Neural progenitor cell (in vitro differentiated cells): ENCODE data around the gene RFPL2. TPM values are rescaled to one million over a fixed set of nuclear protein-coding genes. Genes with fewer than 3 reads are reported as not detected.
"Not testable (repeated sequence)": the region's sequence is repeated elsewhere in the genome, so short reads cannot be mapped to it uniquely, and the experiment has no call there.

ENCODE experiments used
- DNase-seq: peaks from one replicate; pipeline ENCODE4 v3.0.0-alpha.2; 2016; ENCODE audit warnings: low spot score
- H2AFZ ChIP-seq: fragments of 200-600 bp; sonication (generic); replicated peaks from 2 replicates; pipeline ENCODE4 v1.6.1; 2016; ENCODE audit warnings: antibody characterized with exemption
- H3F3A ChIP-seq: fragments of 200-600 bp; sonication (generic); 2 replicates; pipeline ENCODE4 v1.6.1; 2016; ENCODE audit warnings: antibody characterized with exemption, low read depth
- H3K27ac ChIP-seq: fragments of 200-600 bp; sonication (generic); 2 replicates; pipeline ENCODE4 v1.5.1; 2016; ENCODE audit warnings: mild to moderate bottlenecking
- H3K27me3 ChIP-seq: fragments of 200-600 bp; sonication (generic); 2 replicates; pipeline ENCODE4 v1.6.1; 2016; ENCODE audit warnings: mild to moderate bottlenecking, moderate library complexity
- H3K36me3 ChIP-seq: fragments of 200-600 bp; sonication (generic); 2 replicates; pipeline ENCODE4 v1.5.1; 2016
- H3K4me1 ChIP-seq: fragments of 200-600 bp; sonication (generic); 2 replicates; pipeline ENCODE4 v1.6.1; 2016; ENCODE audit warnings: mixed run types
- H3K4me2 ChIP-seq: fragments of 200-600 bp; sonication (generic); 2 replicates; pipeline ENCODE4 v1.6.1; 2016
- H3K4me3 ChIP-seq: fragments of 200-600 bp; sonication (generic); 2 replicates; pipeline ENCODE4 v1.5.1; 2016
- H3K79me2 ChIP-seq: fragments of 200-600 bp; sonication (generic); 2 replicates; pipeline ENCODE4 v1.6.1; 2016; ENCODE audit warnings: low read depth
- H3K9ac ChIP-seq: fragments of 200-600 bp; sonication (generic); 2 replicates; pipeline ENCODE4 v1.6.1; 2016
- H3K9me3 ChIP-seq: fragments of 200-600 bp; sonication (generic); 2 replicates; pipeline ENCODE4 v1.5.1; 2016; ENCODE audit warnings: low read depth
- H4K20me1 ChIP-seq: fragments of 200-600 bp; sonication (generic); 2 replicates; pipeline ENCODE4 v1.6.1; 2016; ENCODE audit warnings: low read depth
- H3K27ac Mint-ChIP-seq: 3 replicates; pipeline ENCODE4 v1.8.0; 2021; ENCODE audit warnings: mixed read lengths
- H3K27me3 Mint-ChIP-seq: 2 replicates; pipeline ENCODE4 v1.8.0; 2022; ENCODE audit warnings: low read depth, mild to moderate bottlenecking, inconsistent platforms, moderate library complexity, mixed read lengths; ENCODE audit not compliant: insufficient read depth
- H3K36me3 Mint-ChIP-seq: 3 replicates; pipeline ENCODE4 v1.8.0; 2021; ENCODE audit warnings: mixed read lengths
- H3K4me1 Mint-ChIP-seq: 3 replicates; pipeline ENCODE4 v1.8.0; 2021; ENCODE audit warnings: mixed read lengths
- H3K4me3 Mint-ChIP-seq: 3 replicates; pipeline ENCODE4 v1.8.0; 2021; ENCODE audit warnings: mild to moderate bottlenecking, moderate library complexity, mixed read lengths
- H3K9me3 Mint-ChIP-seq: 3 replicates; pipeline ENCODE4 v1.8.0; 2020; ENCODE audit warnings: mixed read lengths
- EZH2 ChIP-seq: fragments of 200-600 bp; sonication (generic); IDR thresholded peaks from 2 replicates; pipeline ENCODE4 v1.6.1; 2017; ENCODE audit warnings: antibody characterized with exemption, mild to moderate bottlenecking, moderate library complexity
- EZH2phosphoT487 ChIP-seq: fragments of 200-600 bp; sonication (generic); IDR thresholded peaks from 2 replicates; pipeline ENCODE4 v1.6.1; 2017; ENCODE audit warnings: antibody characterized with exemption
- total RNA-seq: library from RNA; depleted of rRNA; stranded (reverse); fragments of >200 nt; gene quantifications from 2 replicates; pipeline ENCODE4 v1.2.3, GENCODE V29; 2015; ENCODE audit warnings: low replicate concordance
- TF ChIP-seq, protein P1 (sequence below): fragments of 200-600 bp; sonication (generic); IDR thresholded peaks from 2 replicates; pipeline ENCODE4 v1.5.1; 2017; ENCODE audit warnings: antibody characterized with exemption, mild to moderate bottlenecking

The RFPL2 gene
- total RNA-seq, 1 donor from 2014 or later: 1.8 TPM

DNA sequence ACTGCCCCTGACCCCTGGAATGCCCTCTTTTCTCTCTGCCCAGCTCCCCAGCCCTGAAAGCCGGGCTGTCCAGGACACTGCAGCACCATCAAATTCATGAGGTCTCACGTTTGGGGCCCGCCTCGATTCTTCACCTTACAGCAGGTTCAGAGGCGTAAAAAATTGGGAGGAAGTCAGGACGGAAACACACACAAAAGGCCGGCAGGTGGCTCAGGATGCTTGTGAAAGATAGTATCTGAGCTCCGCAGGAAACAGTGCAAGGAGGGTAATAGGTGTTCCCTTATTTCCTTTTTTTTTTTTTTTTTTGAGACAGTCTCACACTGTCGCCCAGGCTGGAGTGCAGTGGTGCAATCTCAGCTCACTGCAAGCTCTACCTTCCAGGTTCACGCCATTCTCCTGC lies 4.1 kb downstream of the RFPL2 start:
- Histone ChIP-seq H3K4me2 (no peak overlapping the region), H3K4me1 (peaks cover 6% of the 10 kb centered on the region), H3K9ac (no peak overlapping the region), H3K9me3 (no peaks in the 10 kb centered on the region), H3K27me3 (peaks cover 68% of the 10 kb centered on the region), H3K4me3 (no peak overlapping the region), H2AFZ (no peak overlapping the region), H3F3A (peaks cover 7% of the 10 kb centered on the region), H3K79me2 (no peaks in the 10 kb centered on the region), H3K27ac (no peak overlapping the region), H3K36me3 (no peaks in the 10 kb centered on the region), H4K20me1 (no peaks in the 10 kb centered on the region)
- Mint-ChIP-seq H3K4me3 (no peak overlapping the region), H3K27ac (peak overlapping the region; percentile 94), H3K27me3 (peaks cover 19% of the 10 kb centered on the region), H3K4me1 (peaks cover 13% of the 10 kb centered on the region), H3K36me3 (no peaks in the 10 kb centered on the region), H3K9me3 (no peaks in the 10 kb centered on the region)
- no peak for DNase-seq
- TF ChIP-seq EZH2 (no peak), EZH2phosphoT487 (no peak)
- TF ChIP-seq, protein P1, sequence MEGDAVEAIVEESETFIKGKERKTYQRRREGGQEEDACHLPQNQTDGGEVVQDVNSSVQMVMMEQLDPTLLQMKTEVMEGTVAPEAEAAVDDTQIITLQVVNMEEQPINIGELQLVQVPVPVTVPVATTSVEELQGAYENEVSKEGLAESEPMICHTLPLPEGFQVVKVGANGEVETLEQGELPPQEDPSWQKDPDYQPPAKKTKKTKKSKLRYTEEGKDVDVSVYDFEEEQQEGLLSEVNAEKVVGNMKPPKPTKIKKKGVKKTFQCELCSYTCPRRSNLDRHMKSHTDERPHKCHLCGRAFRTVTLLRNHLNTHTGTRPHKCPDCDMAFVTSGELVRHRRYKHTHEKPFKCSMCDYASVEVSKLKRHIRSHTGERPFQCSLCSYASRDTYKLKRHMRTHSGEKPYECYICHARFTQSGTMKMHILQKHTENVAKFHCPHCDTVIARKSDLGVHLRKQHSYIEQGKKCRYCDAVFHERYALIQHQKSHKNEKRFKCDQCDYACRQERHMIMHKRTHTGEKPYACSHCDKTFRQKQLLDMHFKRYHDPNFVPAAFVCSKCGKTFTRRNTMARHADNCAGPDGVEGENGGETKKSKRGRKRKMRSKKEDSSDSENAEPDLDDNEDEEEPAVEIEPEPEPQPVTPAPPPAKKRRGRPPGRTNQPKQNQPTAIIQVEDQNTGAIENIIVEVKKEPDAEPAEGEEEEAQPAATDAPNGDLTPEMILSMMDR: no peak

DNA sequence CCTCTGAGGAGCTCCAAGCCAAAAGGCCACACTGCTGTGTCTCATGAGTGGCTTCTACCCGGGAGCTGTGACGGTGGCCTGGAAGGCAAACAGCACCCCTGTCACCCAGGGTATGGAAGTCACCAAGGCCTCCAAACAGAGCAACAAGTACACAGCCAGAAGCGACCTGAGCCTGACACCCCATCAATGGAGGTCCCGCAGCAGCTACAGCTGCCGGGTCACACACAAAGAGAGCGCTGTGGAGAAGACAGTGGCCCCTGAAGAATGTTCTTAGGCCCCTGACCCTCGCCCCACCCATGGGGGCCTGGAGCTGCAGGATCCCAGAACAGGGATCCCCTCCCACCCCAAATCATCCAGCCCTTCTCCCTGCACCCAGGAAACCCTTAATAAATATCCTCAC lies 4.9 kb downstream of the RFPL2 start:
- Mint-ChIP-seq H3K27ac (no peak overlapping the region), H3K4me3 (no peak overlapping the region), H3K27me3 (peaks cover 18% of the 10 kb centered on the region), H3K36me3 (no peaks in the 10 kb centered on the region), H3K4me1 (peaks cover 9% of the 10 kb centered on the region), H3K9me3 (no peaks in the 10 kb centered on the region)
- no peak overlapping the region for H3K27ac ChIP-seq
- no peak overlapping the region for H3K4me2 ChIP-seq
- no peak overlapping the region for H3K4me3 ChIP-seq
- no peak for DNase-seq
- H3K79me2 ChIP-seq: no peaks in the 10 kb centered on the region
- no peak overlapping the region for H2AFZ ChIP-seq
- H3K4me1 ChIP-seq: peaks cover 6% of the 10 kb centered on the region
- H3K27me3 ChIP-seq: peaks cover 67% of the 10 kb centered on the region
- peaks cover 7% of the 10 kb centered on the region for H3F3A ChIP-seq
- TF ChIP-seq, protein P1: no peak
- TF ChIP-seq EZH2 (no peak), EZH2phosphoT487 (no peak)
- H4K20me1 ChIP-seq: no peaks in the 10 kb centered on the region
- H3K9me3 ChIP-seq: no peaks in the 10 kb centered on the region
- H3K36me3 ChIP-seq: no peaks in the 10 kb centered on the region
- no peak overlapping the region for H3K9ac ChIP-seq

DNA sequence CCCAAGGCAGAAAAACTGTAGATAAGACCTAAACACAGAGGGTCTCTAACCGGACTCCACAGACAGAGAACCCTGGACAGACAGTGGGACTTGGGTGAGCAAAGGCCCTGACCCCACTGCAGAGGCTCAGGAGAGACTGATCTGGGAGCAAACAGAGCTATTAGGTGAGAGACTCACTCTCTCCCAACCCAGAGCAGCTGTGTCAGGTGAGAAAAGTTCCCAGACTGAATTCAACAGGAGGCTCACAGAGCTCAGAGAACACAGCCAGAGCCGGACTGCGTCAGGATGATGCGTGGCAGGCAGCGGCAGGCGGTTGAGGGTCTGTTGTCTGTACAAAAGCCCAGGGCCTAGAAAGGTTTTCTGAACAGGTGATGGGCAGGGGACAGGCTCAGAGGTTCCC lies 5.5 kb downstream of the RFPL2 start:
- Histone ChIP-seq H2AFZ (no peak overlapping the region), H3K9ac (no peak overlapping the region), H3K4me2 (no peak overlapping the region), H4K20me1 (no peaks in the 10 kb centered on the region), H3K4me1 (peaks cover 3% of the 10 kb centered on the region), H3F3A (peaks cover 2% of the 10 kb centered on the region), H3K9me3 (no peaks in the 10 kb centered on the region), H3K79me2 (no peaks in the 10 kb centered on the region), H3K4me3 (no peak overlapping the region), H3K27me3 (peaks cover 61% of the 10 kb centered on the region), H3K36me3 (no peaks in the 10 kb centered on the region), H3K27ac (no peak overlapping the region)
- Mint-ChIP-seq H3K27ac (no peak overlapping the region), H3K27me3 (peaks cover 12% of the 10 kb centered on the region), H3K4me1 (peaks cover 2% of the 10 kb centered on the region), H3K36me3 (no peaks in the 10 kb centered on the region), H3K4me3 (no peak overlapping the region), H3K9me3 (no peaks in the 10 kb centered on the region)
- TF ChIP-seq, protein P1: no peak
- TF ChIP-seq EZH2phosphoT487 (no peak), EZH2 (no peak)
- no peak for DNase-seq

DNA sequence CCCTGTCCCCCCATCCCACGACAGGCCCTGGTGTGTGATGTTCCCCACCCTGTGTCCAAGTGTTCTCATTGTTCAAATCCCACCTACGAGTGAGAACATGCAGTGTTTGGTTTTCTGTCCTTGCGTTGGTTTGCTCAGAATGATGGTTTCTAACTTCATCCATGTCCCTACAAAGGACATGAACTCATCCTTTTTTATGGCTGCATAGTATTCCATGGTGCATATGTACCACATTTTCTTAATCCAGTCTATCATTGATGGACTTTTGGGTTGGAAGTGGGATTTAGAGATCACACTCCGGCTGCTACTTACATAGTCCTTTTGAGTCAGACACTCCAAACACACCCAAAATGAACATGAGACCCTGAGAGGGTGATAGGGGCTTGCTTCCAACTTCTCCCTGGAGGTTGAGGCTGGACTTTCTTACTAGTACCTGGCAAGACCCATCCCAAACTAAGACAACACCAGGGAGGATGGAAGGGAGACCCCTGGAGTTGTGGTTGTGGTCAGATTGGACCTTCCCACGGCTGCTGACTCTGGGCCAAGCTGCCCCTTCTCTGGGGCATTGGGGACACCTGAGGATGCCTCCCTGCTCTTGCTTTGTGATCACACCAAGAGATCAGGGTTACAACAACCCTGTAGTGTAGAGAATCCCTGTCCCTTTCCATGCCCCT lies 7.2 kb downstream of the RFPL2 start:
- H3K4me1 Mint-ChIP-seq, H3K27ac Mint-ChIP-seq: not testable (repeated sequence)
- peaks cover 10% of the 10 kb centered on the region for H3K27me3 Mint-ChIP-seq

DNA sequence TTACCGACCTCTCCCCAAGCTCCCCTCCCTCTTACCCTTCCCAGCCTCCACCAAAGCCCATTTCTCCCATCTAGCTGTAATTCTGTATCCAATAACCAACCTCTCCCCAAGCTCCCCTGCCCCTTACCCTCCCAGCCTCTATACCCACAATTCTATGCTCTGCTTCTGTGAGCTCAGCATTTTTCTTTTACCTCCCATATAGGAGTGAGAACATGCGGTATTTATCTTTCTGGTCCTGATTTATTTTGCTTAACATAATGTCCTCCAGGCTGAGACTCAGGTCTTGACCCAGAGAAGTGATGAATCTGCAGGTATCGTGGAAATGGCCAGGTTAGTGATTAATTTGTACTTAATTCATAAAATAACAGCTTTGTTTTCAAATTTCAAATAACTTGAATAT lies 9.0 kb downstream of the RFPL2 start:
- not testable (repeated sequence) for H3K4me3 ChIP-seq, H3K9ac ChIP-seq, H3K9me3 ChIP-seq, H3K36me3 Mint-ChIP-seq, H3K9me3 Mint-ChIP-seq, H3K79me2 ChIP-seq, DNase-seq, H4K20me1 ChIP-seq, H3K4me1 ChIP-seq, H3F3A ChIP-seq, H3K4me2 ChIP-seq, H3K4me1 Mint-ChIP-seq, H2AFZ ChIP-seq, H3K27ac ChIP-seq, H3K36me3 ChIP-seq, H3K4me3 Mint-ChIP-seq, H3K27ac Mint-ChIP-seq
- peaks cover 50% of the 10 kb centered on the region for H3K27me3 ChIP-seq
- H3K27me3 Mint-ChIP-seq: peaks cover 10% of the 10 kb centered on the region

More for the DNA sequence above, 7.2 kb downstream of the RFPL2 start:
- H3K4me3 Mint-ChIP-seq, H3F3A ChIP-seq, H3K9ac ChIP-seq, DNase-seq, H3K4me3 ChIP-seq, H3K27ac ChIP-seq, H3K36me3 ChIP-seq, H3K9me3 ChIP-seq, H2AFZ ChIP-seq, H3K9me3 Mint-ChIP-seq, H4K20me1 ChIP-seq, H3K4me1 ChIP-seq, H3K79me2 ChIP-seq, H3K4me2 ChIP-seq, H3K36me3 Mint-ChIP-seq: not testable (repeated sequence)
- peaks cover 47% of the 10 kb centered on the region for H3K27me3 ChIP-seq

DNA sequence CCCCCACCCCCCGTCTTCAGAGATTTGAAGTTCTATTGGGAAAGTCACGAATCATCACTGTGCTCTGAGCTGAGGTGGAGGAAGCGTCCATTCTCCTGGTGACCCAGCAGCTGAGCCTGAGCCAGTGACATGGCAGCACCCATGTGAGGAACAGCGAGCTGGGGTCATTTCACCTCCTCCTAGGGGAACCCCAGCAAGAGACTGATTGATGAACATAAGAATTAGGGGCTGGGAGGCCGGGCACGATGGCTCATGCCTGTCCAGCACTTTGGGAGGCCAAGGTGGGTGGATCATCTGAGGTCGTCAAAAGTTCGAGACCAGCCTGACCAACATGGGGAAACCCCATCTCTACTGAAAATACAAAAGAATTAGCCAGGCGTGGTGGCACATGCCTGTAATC lies 11.5 kb downstream of the RFPL2 start:
- not testable (repeated sequence) for DNase-seq, H3K9ac ChIP-seq, H3K4me2 ChIP-seq, H3K27ac ChIP-seq, H3K4me3 Mint-ChIP-seq, H3K4me3 ChIP-seq, H3K9me3 Mint-ChIP-seq, H3F3A ChIP-seq, H3K79me2 ChIP-seq, H3K9me3 ChIP-seq, H3K36me3 ChIP-seq, H2AFZ ChIP-seq, H3K27ac Mint-ChIP-seq, H3K4me1 ChIP-seq, H4K20me1 ChIP-seq, H3K36me3 Mint-ChIP-seq, H3K27me3 Mint-ChIP-seq, H3K4me1 Mint-ChIP-seq
- H3K27me3 ChIP-seq: peaks cover 73% of the 10 kb centered on the region
